DOHH2 (cell line): Measurements from ENCODE around the gene GNB1L.

Experiments used
- H3F3A ChIP-seq: fragments of 200-600 bp; sonication (generic), shearing (Covaris generic); 2 replicates; pipeline ENCODE4 v1.6.0; 2016; ENCODE audit warnings: antibody characterized with exemption, mild to moderate bottlenecking; ENCODE audit not compliant: control insufficient read depth, insufficient read depth
- H3K27ac ChIP-seq: fragments of 200-600 bp; sonication (generic); 2 replicates; pipeline ENCODE4 v1.5.1; 2014; ENCODE audit warnings: low read depth, mild to moderate bottlenecking, low read length, moderate library complexity
- H3K27me3 ChIP-seq: fragments of 200-600 bp; sonication (generic); 2 replicates; pipeline ENCODE4 v1.6.1; 2014; ENCODE audit warnings: mild to moderate bottlenecking, low read length, mixed read lengths; ENCODE audit not compliant: control insufficient read depth
- H3K36me3 ChIP-seq: fragments of 200-600 bp; sonication (generic); 2 replicates; pipeline ENCODE4 v1.6.1; 2014; ENCODE audit warnings: mild to moderate bottlenecking, low read length, moderate library complexity, mixed read lengths; ENCODE audit not compliant: control insufficient read depth
- H3K4me1 ChIP-seq: fragments of 200-600 bp; sonication (generic); 2 replicates; pipeline ENCODE4 v1.6.1; 2014; ENCODE audit warnings: mild to moderate bottlenecking, low read length, mixed read lengths; ENCODE audit not compliant: control insufficient read depth
- H3K4me2 ChIP-seq: fragments of 200-600 bp; sonication (generic); 2 replicates; pipeline ENCODE4 v1.6.0; 2014; ENCODE audit warnings: mild to moderate bottlenecking, low read length, moderate library complexity
- H3K4me3 ChIP-seq: fragments of 200-600 bp; sonication (generic); 2 replicates; pipeline ENCODE4 v1.5.1; 2014; ENCODE audit warnings: mild to moderate bottlenecking, low read length, mixed read lengths
- H3K79me2 ChIP-seq: fragments of 200-600 bp; sonication (generic); 2 replicates; pipeline ENCODE4 v1.6.1; 2014; ENCODE audit warnings: mild to moderate bottlenecking, low read length, mixed read lengths; ENCODE audit not compliant: control insufficient read depth
- H3K9me2 ChIP-seq: fragments of 200-600 bp; sonication (generic); replicated peaks from 2 replicates; pipeline ENCODE4 v1.6.1; 2014; ENCODE audit warnings: mild to moderate bottlenecking, low read length, mixed read lengths; ENCODE audit not compliant: control insufficient read depth
- H3K9me3 ChIP-seq: fragments of 200-600 bp; sonication (generic); 2 replicates; pipeline ENCODE4 v1.6.1; 2014; ENCODE audit warnings: antibody characterized with exemption, low read length, mixed read lengths; ENCODE audit not compliant: control insufficient read depth, insufficient read depth
- H4K20me1 ChIP-seq: fragments of 200-600 bp; sonication (generic); 2 replicates; pipeline ENCODE4 v1.6.0; 2014; ENCODE audit warnings: low read depth, mild to moderate bottlenecking, antibody characterized with exemption, low read length, moderate library complexity; ENCODE audit not compliant: control insufficient read depth, insufficient read depth
- CTCF ChIP-seq: fragments of 200-600 bp; sonication (generic); IDR thresholded peaks from one replicate; pipeline ENCODE4 v1.5.1; 2014; ENCODE audit warnings: antibody characterized with exemption, mild to moderate bottlenecking, low read depth, low read length; ENCODE audit not compliant: poor library complexity, severe bottlenecking
- EZH2phosphoT487 ChIP-seq: fragments of 200-600 bp; sonication (generic); IDR thresholded peaks from 2 replicates; pipeline ENCODE4 v1.6.1; 2017; ENCODE audit warnings: borderline replicate concordance, mild to moderate bottlenecking, antibody characterized with exemption, low read length, moderate library complexity, mixed read lengths

Gene GNB1L

DNA sequence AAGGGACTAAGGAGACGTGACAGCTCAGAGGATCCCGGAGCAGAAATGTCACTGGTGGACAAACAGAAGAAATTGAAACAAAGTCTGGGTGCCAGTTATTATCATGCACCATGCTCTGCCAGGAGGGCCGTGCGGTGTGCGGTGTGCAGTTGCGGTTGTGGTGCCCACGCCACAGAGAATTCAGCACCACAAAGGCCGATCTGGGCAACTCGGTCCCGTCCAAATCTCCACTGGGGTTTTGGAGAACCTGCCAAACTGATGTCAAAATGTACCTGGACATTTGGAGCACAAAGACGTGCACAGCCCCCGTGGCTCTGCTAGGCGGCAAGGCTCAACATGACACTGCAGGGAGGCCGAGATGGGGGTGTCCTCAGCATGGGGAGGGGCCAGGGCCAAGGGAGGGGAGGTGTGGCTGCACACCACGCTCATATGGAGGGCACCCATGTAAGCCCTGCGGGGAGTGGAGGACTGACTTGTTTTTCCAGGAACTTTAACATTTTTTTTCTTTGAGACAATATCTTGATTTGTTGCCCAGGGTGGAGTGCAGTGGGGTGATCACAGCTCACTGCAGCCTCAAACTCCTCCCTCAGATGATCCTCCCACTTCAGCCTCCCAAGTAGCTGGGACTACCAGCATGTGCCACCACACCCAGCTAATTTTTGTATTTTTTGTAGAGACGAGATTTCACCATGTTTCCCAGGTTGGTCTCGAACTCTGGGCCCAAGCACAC lies 39.4 kb downstream of the GNB1L start:
- Histone ChIP-seq H3K4me2 (no peak overlapping the region), H3K36me3 (no peaks in the 10 kb centered on the region), H3K4me1 (no peaks in the 10 kb centered on the region), H3K27ac (no peak overlapping the region), H3K79me2 (no peaks in the 10 kb centered on the region), H3K4me3 (no peak overlapping the region), H3K9me3 (no peaks in the 10 kb centered on the region), H3K9me2 (no peaks in the 10 kb centered on the region), H3K27me3 (no peaks in the 10 kb centered on the region), H3F3A (no peaks in the 10 kb centered on the region), H4K20me1 (no peaks in the 10 kb centered on the region)
- TF ChIP-seq CTCF: no peak
- TF ChIP-seq EZH2phosphoT487: no peak

- no peaks in the 10 kb centered on the region for H3K9me2 ChIP-seq
- no peak overlapping the region for H3K4me3 ChIP-seq
- H3K4me1 ChIP-seq: no peaks in the 10 kb centered on the region
- H3K9me3 ChIP-seq: no peaks in the 10 kb centered on the region
- no peak for TF ChIP-seq EZH2phosphoT487
- no peak for TF ChIP-seq CTCF
- no peak overlapping the region for H3K27ac ChIP-seq
- no peaks in the 10 kb centered on the region for H3F3A ChIP-seq
- no peaks in the 10 kb centered on the region for H3K27me3 ChIP-seq
- H3K4me2 ChIP-seq: no peak overlapping the region
- no peaks in the 10 kb centered on the region for H3K36me3 ChIP-seq
- no peaks in the 10 kb centered on the region for H4K20me1 ChIP-seq
- H3K79me2 ChIP-seq: no peaks in the 10 kb centered on the region
Observed at GRCh38 chr22:19814428-19814827, 40.2 kb downstream of the GNB1L start.

- Histone ChIP-seq H3K4me2 (no peak overlapping the region), H3K79me2 (no peaks in the 10 kb centered on the region), H3K36me3 (no peaks in the 10 kb centered on the region), H3K9me2 (no peaks in the 10 kb centered on the region), H3K4me3 (no peak overlapping the region), H4K20me1 (no peaks in the 10 kb centered on the region), H3K27me3 (no peaks in the 10 kb centered on the region), H3K27ac (no peak overlapping the region), H3K9me3 (no peaks in the 10 kb centered on the region), H3K4me1 (no peaks in the 10 kb centered on the region), H3F3A (no peaks in the 10 kb centered on the region)
- no peak for TF ChIP-seq EZH2phosphoT487
- no peak for TF ChIP-seq CTCF
Observed at GRCh38 chr22:19812910-19813309, 41.8 kb downstream of the GNB1L start.
